ENCODE data around the gene LCN2.

Gene LCN2

DNA sequence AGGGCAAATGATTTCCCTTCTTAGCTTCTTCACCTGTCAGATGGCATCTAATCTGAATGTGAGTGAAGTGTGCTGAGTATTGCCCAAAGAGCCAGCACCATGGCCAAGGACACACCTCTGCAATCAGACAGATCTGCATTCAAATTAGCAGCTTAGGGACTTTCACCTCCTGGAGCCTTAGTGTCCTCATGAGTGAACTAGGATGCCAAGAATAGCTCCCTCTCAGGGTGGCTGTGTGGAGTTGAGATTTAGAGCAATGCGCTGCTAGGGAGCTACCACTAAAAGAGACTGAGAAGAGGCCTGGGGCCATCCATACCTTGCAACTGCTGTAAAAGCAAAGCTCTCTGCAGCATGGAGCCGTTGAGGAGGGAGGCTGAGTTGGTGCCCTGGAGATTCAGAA lies 40.8 kb downstream of the LCN2 start:
- H3K9me3 Mint-ChIP-seq, result no peaks in the 10 kb centered on the region
- H3K27me3 Mint-ChIP-seq (ENCODE audit: low read depth, poor library complexity), result no peaks in the 10 kb centered on the region
- peaks cover 19% of the 10 kb centered on the region for H3K4me1 Mint-ChIP-seq
- H3K36me3 Mint-ChIP-seq (ENCODE audit: low read depth), result peaks cover 36% of the 10 kb centered on the region
- no peak for DNase-seq
- TF ChIP-seq, protein P1, sequence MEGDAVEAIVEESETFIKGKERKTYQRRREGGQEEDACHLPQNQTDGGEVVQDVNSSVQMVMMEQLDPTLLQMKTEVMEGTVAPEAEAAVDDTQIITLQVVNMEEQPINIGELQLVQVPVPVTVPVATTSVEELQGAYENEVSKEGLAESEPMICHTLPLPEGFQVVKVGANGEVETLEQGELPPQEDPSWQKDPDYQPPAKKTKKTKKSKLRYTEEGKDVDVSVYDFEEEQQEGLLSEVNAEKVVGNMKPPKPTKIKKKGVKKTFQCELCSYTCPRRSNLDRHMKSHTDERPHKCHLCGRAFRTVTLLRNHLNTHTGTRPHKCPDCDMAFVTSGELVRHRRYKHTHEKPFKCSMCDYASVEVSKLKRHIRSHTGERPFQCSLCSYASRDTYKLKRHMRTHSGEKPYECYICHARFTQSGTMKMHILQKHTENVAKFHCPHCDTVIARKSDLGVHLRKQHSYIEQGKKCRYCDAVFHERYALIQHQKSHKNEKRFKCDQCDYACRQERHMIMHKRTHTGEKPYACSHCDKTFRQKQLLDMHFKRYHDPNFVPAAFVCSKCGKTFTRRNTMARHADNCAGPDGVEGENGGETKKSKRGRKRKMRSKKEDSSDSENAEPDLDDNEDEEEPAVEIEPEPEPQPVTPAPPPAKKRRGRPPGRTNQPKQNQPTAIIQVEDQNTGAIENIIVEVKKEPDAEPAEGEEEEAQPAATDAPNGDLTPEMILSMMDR (IDR thresholded peaks at IDR 0.05), result no peak
- H3K27ac Mint-ChIP-seq, result peak overlapping the region; percentile 68
- peak overlapping the region; percentile 99 for H3K4me3 Mint-ChIP-seq

DNA sequence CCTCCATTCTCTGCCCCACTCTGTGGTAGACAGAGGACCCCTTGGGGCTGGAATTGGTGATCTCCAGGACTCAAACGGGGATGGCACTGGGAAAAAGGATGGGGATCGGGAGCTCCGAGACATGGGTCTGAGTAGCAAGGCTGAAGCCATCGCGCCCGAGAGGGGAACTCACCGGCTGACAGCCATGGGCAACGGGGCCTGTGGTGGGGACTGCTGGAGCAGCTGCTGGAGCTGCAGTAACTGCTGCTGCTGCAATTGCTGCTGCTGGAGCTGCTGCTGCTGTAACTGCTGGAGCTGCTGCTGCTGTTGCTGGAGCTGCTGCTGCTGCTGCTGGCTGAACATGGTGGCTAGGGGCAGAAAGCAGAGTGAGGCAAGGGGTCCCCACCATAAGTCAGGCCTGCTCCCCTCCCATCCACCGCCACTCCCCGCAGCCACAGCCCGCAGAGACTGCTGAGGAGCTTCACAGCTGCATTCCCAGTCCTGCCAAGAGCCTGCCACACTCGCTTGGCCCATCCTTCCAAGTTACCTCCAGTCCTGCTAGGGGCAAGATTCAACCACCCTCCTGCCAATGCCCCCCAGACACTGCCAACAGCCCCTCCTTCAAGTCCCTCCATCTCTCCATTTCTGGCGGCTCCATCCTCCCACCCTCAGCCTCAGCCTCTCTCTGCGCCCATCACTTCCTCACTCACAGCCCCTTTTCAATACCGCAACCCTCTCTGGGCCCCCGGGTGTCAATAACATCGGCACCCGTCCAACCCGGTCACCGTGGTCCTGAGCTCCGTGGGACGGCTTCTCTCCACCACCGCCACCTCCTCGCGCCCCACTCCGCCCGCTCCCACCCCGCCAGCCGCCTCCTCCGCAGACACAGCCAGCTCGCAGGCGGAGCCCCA lies 41.5 kb downstream of the LCN2 start:
- Mint-ChIP-seq H3K4me1 (peaks cover 19% of the 10 kb centered on the region), H3K9me3 (no peaks in the 10 kb centered on the region), H3K27me3 (ENCODE audit: low read depth, poor library complexity) (no peaks in the 10 kb centered on the region), H3K36me3 (ENCODE audit: low read depth) (peaks cover 32% of the 10 kb centered on the region), H3K4me3 (peak overlapping the region; percentile 99), H3K27ac (peak overlapping the region; percentile 83)
- DNase-seq, result no peak
- TF ChIP-seq, protein P1 (IDR thresholded peaks at IDR 0.05), result no peak

DNA sequence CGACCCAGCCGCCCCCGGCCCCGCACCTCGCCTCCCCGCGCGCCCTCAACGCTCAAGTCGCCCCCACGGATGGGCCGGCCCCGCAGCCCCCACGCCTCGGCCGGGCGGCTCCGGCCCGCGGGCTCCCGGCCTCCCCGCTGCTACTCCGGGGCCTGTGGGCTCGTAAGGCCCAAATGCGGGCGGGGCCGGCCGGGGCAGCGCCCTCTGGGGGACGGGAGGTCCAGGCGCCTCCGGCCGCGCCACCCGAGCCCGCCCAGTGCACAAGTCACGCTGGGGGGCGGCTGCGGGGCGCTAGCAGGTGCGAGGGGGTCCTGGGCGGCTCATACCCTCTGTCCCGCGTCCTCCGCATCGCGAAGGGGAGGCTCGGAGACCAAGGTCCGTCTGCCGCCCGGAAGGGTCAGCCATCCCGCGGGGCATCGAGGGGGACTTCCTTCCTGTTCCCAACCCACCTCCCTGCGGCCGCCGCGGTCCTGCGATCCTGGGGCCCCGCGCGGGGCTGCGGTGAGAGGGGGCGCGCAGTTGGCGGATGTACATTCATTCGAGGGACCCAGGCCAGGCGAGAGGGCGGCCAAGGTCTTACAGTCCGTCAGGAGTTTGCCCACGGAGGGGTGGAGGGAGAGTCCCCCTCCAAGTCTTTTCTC lies 42.3 kb downstream of the LCN2 start, which contains the start of gene CIZ1:
CIZ1 (minus strand) TSS at position 167 of the 641 bp plus-strand sequence. CDS start 715 bp downstream, outside the sequence.
- Mint-ChIP-seq H3K36me3 (ENCODE audit: low read depth) (peaks cover 26% of the 10 kb centered on the region), H3K27me3 (ENCODE audit: low read depth, poor library complexity) (no peaks in the 10 kb centered on the region), H3K27ac (peak within 1 kb of the TSS; percentile 83), H3K4me1 (peaks cover 19% of the 10 kb centered on the region), H3K9me3 (no peaks in the 10 kb centered on the region), H3K4me3 (peak within 1 kb of the TSS; percentile 99)
- peak; percentile 84 for DNase-seq
- TF ChIP-seq, protein P1 (IDR thresholded peaks at IDR 0.05), result peak; percentile 51

DNA sequence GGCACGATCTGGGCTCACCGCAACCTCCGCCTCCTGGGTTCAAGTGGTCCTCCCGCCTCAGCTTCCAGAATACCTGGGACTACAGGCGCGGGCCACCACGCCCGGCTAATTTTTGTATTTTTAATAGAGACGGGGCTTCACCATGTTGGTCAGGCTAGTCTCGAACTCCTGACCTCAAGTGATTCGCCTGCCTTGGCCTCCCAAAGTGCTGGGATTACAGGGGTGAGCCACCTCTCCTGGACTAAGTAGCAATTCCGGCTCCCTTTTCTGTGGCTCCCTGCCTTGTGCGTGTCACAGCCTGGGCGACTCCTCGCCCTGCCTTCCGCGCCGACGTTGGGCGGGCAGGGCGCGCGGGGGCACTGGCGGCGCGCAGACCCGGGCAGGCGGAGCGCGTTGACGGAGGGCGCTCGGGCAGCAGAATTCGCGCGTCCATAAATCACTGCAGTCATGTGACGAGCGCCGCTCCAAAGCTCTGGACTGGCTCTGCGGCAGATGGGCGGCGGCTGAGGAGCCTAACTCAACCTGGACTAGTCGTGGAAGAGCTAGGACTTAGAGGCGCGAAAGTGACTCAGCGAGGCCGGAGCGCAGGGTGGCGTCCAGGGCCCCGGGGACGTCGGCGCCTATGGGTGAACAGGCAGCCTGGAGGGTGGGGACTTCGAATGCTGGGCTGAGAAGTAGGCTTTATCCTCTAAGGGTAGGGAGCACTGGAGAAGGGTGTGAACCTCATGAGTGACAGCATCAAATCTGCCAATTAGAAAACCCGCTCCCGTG lies 43.5 kb downstream of the LCN2 start:
- Mint-ChIP-seq H3K4me3 (peak overlapping the region; percentile 99), H3K9me3 (no peaks in the 10 kb centered on the region), H3K36me3 (ENCODE audit: low read depth) (peaks cover 14% of the 10 kb centered on the region), H3K27me3 (ENCODE audit: low read depth, poor library complexity) (no peaks in the 10 kb centered on the region), H3K4me1 (peaks cover 25% of the 10 kb centered on the region), H3K27ac (no peak overlapping the region)
- TF ChIP-seq, protein P1 (IDR thresholded peaks at IDR 0.05), result no peak
- no peak for DNase-seq

DNA sequence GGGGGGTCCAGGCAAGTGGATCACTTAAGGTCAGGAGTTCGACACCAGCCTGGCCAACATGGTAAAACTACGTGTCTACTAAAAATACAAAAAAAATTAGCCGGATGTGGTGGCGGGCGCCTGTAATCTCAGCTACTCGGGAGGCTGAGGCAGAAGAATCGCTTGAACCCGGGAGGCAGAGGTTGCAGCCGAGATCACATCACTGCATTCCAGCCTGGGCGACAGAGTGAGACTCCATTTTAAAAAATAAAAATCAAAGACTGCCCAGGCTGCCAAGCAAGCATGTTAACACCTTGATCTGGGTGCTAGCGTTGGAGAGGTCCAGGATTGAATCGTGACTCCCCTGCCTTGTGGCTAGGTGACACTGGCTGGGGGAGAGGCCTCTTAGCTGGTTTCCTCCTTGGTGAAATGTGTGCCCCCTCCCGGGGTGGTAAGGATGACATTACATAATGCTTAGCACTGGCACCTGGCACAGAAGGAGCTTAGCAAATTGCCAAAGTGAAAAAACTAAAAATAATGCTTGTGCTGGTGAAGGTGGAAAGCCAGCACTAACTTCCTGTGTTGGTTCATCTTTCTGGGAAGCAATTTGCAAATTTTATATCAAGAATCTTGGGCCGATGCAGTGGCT lies 44.3 kb downstream of the LCN2 start:
- Mint-ChIP-seq H3K27ac (no peak overlapping the region), H3K27me3 (ENCODE audit: low read depth, poor library complexity) (no peaks in the 10 kb centered on the region), H3K4me3 (no peak overlapping the region), H3K4me1 (peaks cover 25% of the 10 kb centered on the region), H3K36me3 (ENCODE audit: low read depth) (peaks cover 7% of the 10 kb centered on the region), H3K9me3 (no peaks in the 10 kb centered on the region)
- TF ChIP-seq, protein P1 (IDR thresholded peaks at IDR 0.05), result no peak
- DNase-seq, result no peak

All from nephron progenitor cell (in vitro differentiated cells).